HL-60 (cell line): Measurements from ENCODE around the gene CCDC183.
"Not testable (repeated sequence)": the region's sequence is repeated elsewhere in the genome, so short reads cannot be mapped to it uniquely, and the experiment has no call there.

Source experiments
- GABPA ChIP-seq: IDR thresholded peaks from 2 replicates; pipeline ENCODE4 v1.6.1; 2012; ENCODE audit warnings: low read depth
- POLR2AphosphoS5 ChIP-seq: IDR thresholded peaks from 2 replicates; pipeline ENCODE4 v1.6.1; 2012; ENCODE audit warnings: low read depth
- SPI1 ChIP-seq: IDR thresholded peaks from 2 replicates; pipeline ENCODE4 v1.6.1; 2012; ENCODE audit warnings: low read depth, mild to moderate bottlenecking, borderline replicate concordance
- TF ChIP-seq, protein P1 (sequence below): IDR thresholded peaks from one replicate; pipeline ENCODE4 v1.5.1; 2011; ENCODE audit warnings: low read length, control low read depth, inconsistent platforms; ENCODE audit not compliant: insufficient read depth
- TF ChIP-seq, protein P2 (sequence below): IDR thresholded peaks from 2 replicates; pipeline ENCODE4 v1.6.1; 2012; ENCODE audit warnings: low read depth; ENCODE audit not compliant: insufficient replicate concordance

DNA sequence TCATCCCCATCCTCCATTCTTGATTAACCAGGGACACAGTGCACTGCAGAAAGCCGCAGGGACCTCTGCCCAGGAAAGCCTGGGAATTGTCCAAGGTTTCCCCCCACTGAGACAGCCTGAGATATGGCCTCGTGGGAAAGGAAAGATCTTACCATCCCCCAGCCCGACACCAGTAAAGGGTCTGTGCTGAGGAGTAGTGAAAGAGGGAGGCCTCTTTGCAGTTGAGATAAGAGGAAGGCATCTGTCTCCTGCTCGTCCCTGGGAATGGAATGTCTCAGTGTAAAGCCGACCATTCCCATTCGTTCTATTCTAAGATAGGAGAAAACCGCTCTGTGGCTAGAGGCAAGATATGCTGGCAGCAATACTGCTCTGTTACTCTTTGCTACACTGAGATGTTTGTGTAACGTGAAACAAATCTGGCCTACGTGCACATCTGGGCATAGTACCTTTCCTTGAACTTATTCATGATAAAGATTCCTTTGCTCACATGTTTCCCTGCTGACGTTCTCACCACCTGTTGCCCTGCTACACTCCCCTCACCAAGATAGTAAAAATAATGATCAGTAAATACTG, 723 bp downstream of the CCDC183 start:
- TF ChIP-seq, protein P1, sequence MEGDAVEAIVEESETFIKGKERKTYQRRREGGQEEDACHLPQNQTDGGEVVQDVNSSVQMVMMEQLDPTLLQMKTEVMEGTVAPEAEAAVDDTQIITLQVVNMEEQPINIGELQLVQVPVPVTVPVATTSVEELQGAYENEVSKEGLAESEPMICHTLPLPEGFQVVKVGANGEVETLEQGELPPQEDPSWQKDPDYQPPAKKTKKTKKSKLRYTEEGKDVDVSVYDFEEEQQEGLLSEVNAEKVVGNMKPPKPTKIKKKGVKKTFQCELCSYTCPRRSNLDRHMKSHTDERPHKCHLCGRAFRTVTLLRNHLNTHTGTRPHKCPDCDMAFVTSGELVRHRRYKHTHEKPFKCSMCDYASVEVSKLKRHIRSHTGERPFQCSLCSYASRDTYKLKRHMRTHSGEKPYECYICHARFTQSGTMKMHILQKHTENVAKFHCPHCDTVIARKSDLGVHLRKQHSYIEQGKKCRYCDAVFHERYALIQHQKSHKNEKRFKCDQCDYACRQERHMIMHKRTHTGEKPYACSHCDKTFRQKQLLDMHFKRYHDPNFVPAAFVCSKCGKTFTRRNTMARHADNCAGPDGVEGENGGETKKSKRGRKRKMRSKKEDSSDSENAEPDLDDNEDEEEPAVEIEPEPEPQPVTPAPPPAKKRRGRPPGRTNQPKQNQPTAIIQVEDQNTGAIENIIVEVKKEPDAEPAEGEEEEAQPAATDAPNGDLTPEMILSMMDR, result not testable (repeated sequence)
- not testable (repeated sequence) for TF ChIP-seq SPI1, GABPA, POLR2AphosphoS5
- TF ChIP-seq, protein P2, sequence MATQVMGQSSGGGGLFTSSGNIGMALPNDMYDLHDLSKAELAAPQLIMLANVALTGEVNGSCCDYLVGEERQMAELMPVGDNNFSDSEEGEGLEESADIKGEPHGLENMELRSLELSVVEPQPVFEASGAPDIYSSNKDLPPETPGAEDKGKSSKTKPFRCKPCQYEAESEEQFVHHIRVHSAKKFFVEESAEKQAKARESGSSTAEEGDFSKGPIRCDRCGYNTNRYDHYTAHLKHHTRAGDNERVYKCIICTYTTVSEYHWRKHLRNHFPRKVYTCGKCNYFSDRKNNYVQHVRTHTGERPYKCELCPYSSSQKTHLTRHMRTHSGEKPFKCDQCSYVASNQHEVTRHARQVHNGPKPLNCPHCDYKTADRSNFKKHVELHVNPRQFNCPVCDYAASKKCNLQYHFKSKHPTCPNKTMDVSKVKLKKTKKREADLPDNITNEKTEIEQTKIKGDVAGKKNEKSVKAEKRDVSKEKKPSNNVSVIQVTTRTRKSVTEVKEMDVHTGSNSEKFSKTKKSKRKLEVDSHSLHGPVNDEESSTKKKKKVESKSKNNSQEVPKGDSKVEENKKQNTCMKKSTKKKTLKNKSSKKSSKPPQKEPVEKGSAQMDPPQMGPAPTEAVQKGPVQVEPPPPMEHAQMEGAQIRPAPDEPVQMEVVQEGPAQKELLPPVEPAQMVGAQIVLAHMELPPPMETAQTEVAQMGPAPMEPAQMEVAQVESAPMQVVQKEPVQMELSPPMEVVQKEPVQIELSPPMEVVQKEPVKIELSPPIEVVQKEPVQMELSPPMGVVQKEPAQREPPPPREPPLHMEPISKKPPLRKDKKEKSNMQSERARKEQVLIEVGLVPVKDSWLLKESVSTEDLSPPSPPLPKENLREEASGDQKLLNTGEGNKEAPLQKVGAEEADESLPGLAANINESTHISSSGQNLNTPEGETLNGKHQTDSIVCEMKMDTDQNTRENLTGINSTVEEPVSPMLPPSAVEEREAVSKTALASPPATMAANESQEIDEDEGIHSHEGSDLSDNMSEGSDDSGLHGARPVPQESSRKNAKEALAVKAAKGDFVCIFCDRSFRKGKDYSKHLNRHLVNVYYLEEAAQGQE, result not testable (repeated sequence)
